MCF 10A (cell line): ENCODE results near the gene SHROOM3. TPM values are rescaled to one million over a fixed set of nuclear protein-coding genes. Genes with fewer than 3 reads are reported as not detected.

Experiments used
- BruUV-seq: library from RNA; stranded (reverse); fragments of 400-500 nt; replicated peaks from 2 replicates; lab custom pipeline; 2021; lab: Mats Ljungman, UMichigan
- CTCF ChIA-PET: fragments of 300-600 bp; sonication (Branson Sonifier 250); formaldehyde crosslinking; extraction: SDS; loops from one replicate; lab custom pipeline; 2021; ENCODE audit warnings: antibody characterized with exemption, inconsistent platforms; lab: Yijun Ruan, JAX
- POLR2A ChIA-PET: fragments of 300-600, 350-650 bp; sonication (Branson Sonifier 250); formaldehyde crosslinking; extraction: SDS; loops from one replicate; lab custom pipeline; 2020; ENCODE audit warnings: antibody characterized with exemption, inconsistent platforms; lab: Yijun Ruan, JAX
- DNase-seq: peaks from one replicate; pipeline ENCODE4 v3.0.0-alpha.2; 2018; ENCODE audit not compliant: unreplicated experiment
- H3K27ac Mint-ChIP-seq: one replicate; pipeline ENCODE4 v1.8.0; 2022; ENCODE audit warnings: mild to moderate bottlenecking, low read depth, mixed read lengths; ENCODE audit not compliant: unreplicated experiment
- H3K27me3 Mint-ChIP-seq: one replicate; pipeline ENCODE4 v1.8.0; 2022; ENCODE audit warnings: mixed read lengths; ENCODE audit not compliant: insufficient read depth, unreplicated experiment
- H3K36me3 Mint-ChIP-seq: one replicate; pipeline ENCODE4 v1.8.0; 2022; ENCODE audit warnings: mild to moderate bottlenecking, moderate library complexity, mixed read lengths; ENCODE audit not compliant: insufficient read depth, unreplicated experiment
- H3K4me1 Mint-ChIP-seq: one replicate; pipeline ENCODE4 v1.8.0; 2022; ENCODE audit warnings: mixed read lengths; ENCODE audit not compliant: insufficient read depth, unreplicated experiment
- H3K4me3 Mint-ChIP-seq: one replicate; pipeline ENCODE4 v1.8.0; 2022; ENCODE audit warnings: mild to moderate bottlenecking, moderate library complexity, mixed read lengths; ENCODE audit not compliant: unreplicated experiment
- H3K9me3 Mint-ChIP-seq: one replicate; pipeline ENCODE4 v1.8.0; 2022; ENCODE audit warnings: mixed read lengths; ENCODE audit not compliant: unreplicated experiment
- CTCF ChIP-seq: fragments of 200-600 bp; IDR thresholded peaks from one replicate; pipeline ENCODE4 v1.8.0; 2022; ENCODE audit warnings: antibody characterized with exemption, mild to moderate bottlenecking; ENCODE audit not compliant: unreplicated experiment
- intact Hi-C: fragments of 100-400 bp; cut with micrococcal nuclease; formaldehyde crosslinking; loops from 2 replicates; pipeline ENCODE4 v1.14.1; 2022
- total RNA-seq: library from RNA; stranded (reverse); gene quantifications from 2 replicates; pipeline ENCODE4 v1.2.3, GENCODE V29; 2022

SHROOM3 gene
- total RNA-seq, 1 experiment from 2014 or later: 20.7 TPM

DNA sequence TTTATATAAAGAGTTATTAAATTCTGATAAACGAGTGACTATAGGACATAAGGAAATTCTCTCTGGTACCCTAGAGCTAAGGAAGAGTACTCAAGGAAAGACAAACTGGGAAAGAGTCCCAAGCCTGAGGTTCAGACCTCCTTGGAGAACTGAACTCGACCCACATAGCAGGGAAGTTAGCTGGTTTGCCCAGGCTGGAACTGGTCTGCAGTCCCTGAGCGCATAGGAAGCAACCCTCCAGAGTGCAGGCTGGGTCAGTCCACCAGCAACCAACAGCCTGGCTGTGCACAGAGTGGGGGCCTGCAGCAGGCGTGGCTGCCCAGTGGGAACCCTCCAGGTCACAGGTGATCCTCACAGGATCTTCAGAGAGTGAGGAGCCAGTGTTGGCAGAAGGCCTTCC lies 348.8 kb downstream of the SHROOM3 start:
- CTCF ChIA-PET: interaction anchor here (0.6 kb wide), 1 partner anchor 362 kb away, joined by 4 read pairs; no protein-coding TSS in a partner anchor
- intact Hi-C loops: no loop called here
- no peaks in the 10 kb centered on the region for H3K9me3 Mint-ChIP-seq
- BruUV-seq: no TSS peak
- POLR2A ChIA-PET: interaction anchor here (0.5 to 2.9 kb wide), 4 partner anchors 20 to 186 kb away, joined by 3 to 36 read pairs (median 7); partner anchors contain the start of gene SEPTIN11
- H3K36me3 Mint-ChIP-seq: peaks cover 20% of the 10 kb centered on the region
- no peak for TF ChIP-seq CTCF
- no peak for DNase-seq
- no peaks in the 10 kb centered on the region for H3K27me3 Mint-ChIP-seq
- peaks cover 28% of the 10 kb centered on the region for H3K4me1 Mint-ChIP-seq
- H3K27ac Mint-ChIP-seq: peak overlapping the region; percentile 99
- H3K4me3 Mint-ChIP-seq: peak overlapping the region; percentile 62

DNA sequence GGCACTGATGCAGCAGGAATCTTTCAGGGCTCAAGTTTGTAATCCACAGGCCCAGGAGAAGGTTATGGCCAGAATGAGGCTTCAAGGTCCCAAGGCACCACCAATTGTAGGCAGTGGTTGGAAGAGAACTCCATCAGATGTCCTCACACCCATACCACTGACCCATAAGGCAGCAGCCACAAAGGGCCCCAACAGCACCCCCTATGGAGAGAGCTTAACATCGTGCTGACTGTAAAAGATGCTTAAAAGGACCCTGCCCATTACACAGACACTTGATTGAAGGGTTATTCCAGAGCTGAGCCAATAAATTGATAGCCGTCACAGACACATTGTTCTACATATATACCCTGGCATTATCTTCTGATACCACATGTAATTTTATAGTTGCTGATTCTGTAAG lies 349.2 kb downstream of the SHROOM3 start:
- intact Hi-C loops: no loop called here
- peaks cover 16% of the 10 kb centered on the region for H3K36me3 Mint-ChIP-seq

GRCh38 chr4:76787898-76788297 lies 352.9 kb downstream of the SHROOM3 start:
- intact Hi-C loops: no loop called here
- POLR2A ChIA-PET: no interaction called here

More for the DNA sequence above, 349.2 kb downstream of the SHROOM3 start:
- H3K27me3 Mint-ChIP-seq: no peaks in the 10 kb centered on the region
- ChIA-PET POLR2A (interaction anchor here (2.9 kb wide), 1 partner anchor 20 kb away, joined by 10 read pairs; no protein-coding TSS in a partner anchor), CTCF (interaction anchor here (0.5 to 1.1 kb wide), 2 partner anchors 15 to 195 kb away, joined by 3 read pairs; no protein-coding TSS in a partner anchor)
- DNase-seq: peak; percentile 36
- peaks cover 28% of the 10 kb centered on the region for H3K4me1 Mint-ChIP-seq
- peak overlapping the region; percentile 99 for H3K27ac Mint-ChIP-seq
- H3K4me3 Mint-ChIP-seq: no peak overlapping the region
- H3K9me3 Mint-ChIP-seq: no peaks in the 10 kb centered on the region
- no TSS peak for BruUV-seq
- TF ChIP-seq CTCF: no peak

GRCh38 chr4:76790377-76790776 lies 355.3 kb downstream of the SHROOM3 start:
- H3K4me3 Mint-ChIP-seq: no peak overlapping the region
- H3K9me3 Mint-ChIP-seq: no peaks in the 10 kb centered on the region
- no TSS peak for BruUV-seq
- no peaks in the 10 kb centered on the region for H3K4me1 Mint-ChIP-seq
- ChIA-PET CTCF (interaction anchor here (0.6 kb wide), 1 partner anchor 450 kb away, joined by 3 read pairs; no protein-coding TSS in a partner anchor), POLR2A (interaction anchor here (2.1 kb wide), 1 partner anchor 8 kb away, joined by 6 read pairs; no protein-coding TSS in a partner anchor)
- no peak overlapping the region for H3K27ac Mint-ChIP-seq
- no peaks in the 10 kb centered on the region for H3K27me3 Mint-ChIP-seq
- intact Hi-C loops: no loop called here
- DNase-seq: no peak
- TF ChIP-seq CTCF: no peak
- H3K36me3 Mint-ChIP-seq: peaks cover 15% of the 10 kb centered on the region

More at GRCh38 chr4:76787898-76788297, 352.9 kb downstream of the SHROOM3 start:
- Mint-ChIP-seq H3K4me1 (peaks cover 11% of the 10 kb centered on the region), H3K4me3 (no peak overlapping the region), H3K9me3 (no peaks in the 10 kb centered on the region), H3K36me3 (peaks cover 15% of the 10 kb centered on the region), H3K27ac (no peak overlapping the region), H3K27me3 (no peaks in the 10 kb centered on the region)
- CTCF ChIA-PET: interaction anchor here (0.5 to 1.1 kb wide), 2 partner anchors 24 to 904 kb away, joined by 3 read pairs; no protein-coding TSS in a partner anchor
- no peak for TF ChIP-seq CTCF
- DNase-seq: no peak
- no TSS peak for BruUV-seq
